ENCODE measurements around the gene MEF2B. TPM values are rescaled to one million over a fixed set of nuclear protein-coding genes. Genes with fewer than 3 reads are reported as not detected.

The MEF2B gene
- total RNA-seq, 1 donor from 2014 or later = 1.5 TPM

- Mint-ChIP-seq H3K36me3 (ENCODE audit: low read depth) (no peaks in the 10 kb centered on the region), H3K9me3 (no peaks in the 10 kb centered on the region), H3K27ac (ENCODE audit: unreplicated experiment) (no peak overlapping the region), H3K27me3 (ENCODE audit: low read depth) (peaks cover 22% of the 10 kb centered on the region), H3K4me1 (peaks cover 17% of the 10 kb centered on the region), H3K4me3 (peak overlapping the region; percentile 62)
- no peak for TF ChIP-seq CTCF (conservative IDR thresholded peaks at IDR 0.05)
- no peak for DNase-seq (ENCODE audit: low read depth, low spot score)
These were observed 619 bp downstream of the MEF2B start for GRCh38 chr19:19169236-19170052.

GRCh38 chr19:19167612-19168011 is 2.5 kb downstream of the MEF2B start:
- Mint-ChIP-seq H3K27ac (ENCODE audit: unreplicated experiment) (no peak overlapping the region), H3K9me3 (no peaks in the 10 kb centered on the region), H3K36me3 (ENCODE audit: low read depth) (no peaks in the 10 kb centered on the region), H3K4me3 (no peak overlapping the region), H3K4me1 (peaks cover 17% of the 10 kb centered on the region), H3K27me3 (ENCODE audit: low read depth) (peaks cover 22% of the 10 kb centered on the region)
- no peak for DNase-seq (ENCODE audit: low read depth, low spot score)
- no peak for TF ChIP-seq CTCF (conservative IDR thresholded peaks at IDR 0.05)

GRCh38 chr19:19165396-19165795 is 4.7 kb downstream of the MEF2B start:
- Mint-ChIP-seq H3K9me3 (no peaks in the 10 kb centered on the region), H3K4me1 (peaks cover 9% of the 10 kb centered on the region), H3K4me3 (no peak overlapping the region), H3K27me3 (ENCODE audit: low read depth) (peaks cover 12% of the 10 kb centered on the region), H3K27ac (ENCODE audit: unreplicated experiment) (no peak overlapping the region), H3K36me3 (ENCODE audit: low read depth) (no peaks in the 10 kb centered on the region)
- TF ChIP-seq CTCF (conservative IDR thresholded peaks at IDR 0.05) = no peak
- DNase-seq (ENCODE audit: low read depth, low spot score) = no peak

- no peaks in the 10 kb centered on the region for H3K9me3 Mint-ChIP-seq
- H3K27ac Mint-ChIP-seq (ENCODE audit: unreplicated experiment) = no peak overlapping the region
- H3K4me3 Mint-ChIP-seq = no peak overlapping the region
- H3K36me3 Mint-ChIP-seq (ENCODE audit: low read depth) = no peaks in the 10 kb centered on the region
- no peak for TF ChIP-seq CTCF (conservative IDR thresholded peaks at IDR 0.05)
- DNase-seq (ENCODE audit: low read depth, low spot score) = no peak
- H3K4me1 Mint-ChIP-seq = no peaks in the 10 kb centered on the region
- no peaks in the 10 kb centered on the region for H3K27me3 Mint-ChIP-seq (ENCODE audit: low read depth)
These were observed 7.6 kb downstream of the MEF2B start for GRCh38 chr19:19162495-19162894.

GRCh38 chr19:19160461-19161035 is 9.5 kb downstream of the MEF2B start:
- H3K36me3 Mint-ChIP-seq (ENCODE audit: low read depth) = no peaks in the 10 kb centered on the region
- no peaks in the 10 kb centered on the region for H3K4me1 Mint-ChIP-seq
- no peak overlapping the region for H3K4me3 Mint-ChIP-seq
- no peak for DNase-seq (ENCODE audit: low read depth, low spot score)
- no peak overlapping the region for H3K27ac Mint-ChIP-seq (ENCODE audit: unreplicated experiment)
- no peaks in the 10 kb centered on the region for H3K9me3 Mint-ChIP-seq
- H3K27me3 Mint-ChIP-seq (ENCODE audit: low read depth) = no peaks in the 10 kb centered on the region
- TF ChIP-seq CTCF (conservative IDR thresholded peaks at IDR 0.05) = no peak
